HL-60 (cell line): Measurements from ENCODE around the gene RNF214.

Experiments used
- GABPA ChIP-seq: IDR thresholded peaks from 2 replicates; pipeline ENCODE4 v1.6.1; 2012; ENCODE audit warnings: low read depth
- POLR2AphosphoS5 ChIP-seq: IDR thresholded peaks from 2 replicates; pipeline ENCODE4 v1.6.1; 2012; ENCODE audit warnings: low read depth
- SPI1 ChIP-seq: IDR thresholded peaks from 2 replicates; pipeline ENCODE4 v1.6.1; 2012; ENCODE audit warnings: low read depth, mild to moderate bottlenecking, borderline replicate concordance
- TF ChIP-seq, protein P1 (sequence below): IDR thresholded peaks from one replicate; pipeline ENCODE4 v1.5.1; 2011; ENCODE audit warnings: low read length, control low read depth, inconsistent platforms; ENCODE audit not compliant: insufficient read depth
- TF ChIP-seq, protein P2 (sequence below): IDR thresholded peaks from 2 replicates; pipeline ENCODE4 v1.6.1; 2012; ENCODE audit warnings: low read depth; ENCODE audit not compliant: insufficient replicate concordance

DNA sequence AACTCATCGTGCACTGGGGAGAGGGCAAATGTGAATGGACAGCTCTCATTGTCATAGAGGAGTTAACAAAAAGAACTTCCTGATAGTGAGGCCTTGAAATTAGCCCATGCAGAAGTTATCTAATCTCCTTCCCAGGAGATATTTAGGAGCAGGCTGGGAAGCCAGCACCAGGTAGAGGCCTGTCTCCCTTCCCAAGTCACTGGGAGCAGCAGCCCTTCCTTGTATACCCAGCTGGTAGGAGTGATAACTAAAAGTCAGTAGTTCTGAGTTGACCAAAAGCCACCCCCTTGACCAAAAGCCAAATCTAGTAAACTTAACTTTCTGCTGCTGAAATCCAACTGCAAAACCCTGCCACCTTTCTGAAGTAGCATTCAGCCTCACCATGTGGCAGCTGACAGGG is 57.3 kb downstream of the RNF214 start:
- TF ChIP-seq, protein P1, sequence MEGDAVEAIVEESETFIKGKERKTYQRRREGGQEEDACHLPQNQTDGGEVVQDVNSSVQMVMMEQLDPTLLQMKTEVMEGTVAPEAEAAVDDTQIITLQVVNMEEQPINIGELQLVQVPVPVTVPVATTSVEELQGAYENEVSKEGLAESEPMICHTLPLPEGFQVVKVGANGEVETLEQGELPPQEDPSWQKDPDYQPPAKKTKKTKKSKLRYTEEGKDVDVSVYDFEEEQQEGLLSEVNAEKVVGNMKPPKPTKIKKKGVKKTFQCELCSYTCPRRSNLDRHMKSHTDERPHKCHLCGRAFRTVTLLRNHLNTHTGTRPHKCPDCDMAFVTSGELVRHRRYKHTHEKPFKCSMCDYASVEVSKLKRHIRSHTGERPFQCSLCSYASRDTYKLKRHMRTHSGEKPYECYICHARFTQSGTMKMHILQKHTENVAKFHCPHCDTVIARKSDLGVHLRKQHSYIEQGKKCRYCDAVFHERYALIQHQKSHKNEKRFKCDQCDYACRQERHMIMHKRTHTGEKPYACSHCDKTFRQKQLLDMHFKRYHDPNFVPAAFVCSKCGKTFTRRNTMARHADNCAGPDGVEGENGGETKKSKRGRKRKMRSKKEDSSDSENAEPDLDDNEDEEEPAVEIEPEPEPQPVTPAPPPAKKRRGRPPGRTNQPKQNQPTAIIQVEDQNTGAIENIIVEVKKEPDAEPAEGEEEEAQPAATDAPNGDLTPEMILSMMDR: no peak
- no peak for TF ChIP-seq POLR2AphosphoS5
- no peak for TF ChIP-seq GABPA
- TF ChIP-seq, protein P2, sequence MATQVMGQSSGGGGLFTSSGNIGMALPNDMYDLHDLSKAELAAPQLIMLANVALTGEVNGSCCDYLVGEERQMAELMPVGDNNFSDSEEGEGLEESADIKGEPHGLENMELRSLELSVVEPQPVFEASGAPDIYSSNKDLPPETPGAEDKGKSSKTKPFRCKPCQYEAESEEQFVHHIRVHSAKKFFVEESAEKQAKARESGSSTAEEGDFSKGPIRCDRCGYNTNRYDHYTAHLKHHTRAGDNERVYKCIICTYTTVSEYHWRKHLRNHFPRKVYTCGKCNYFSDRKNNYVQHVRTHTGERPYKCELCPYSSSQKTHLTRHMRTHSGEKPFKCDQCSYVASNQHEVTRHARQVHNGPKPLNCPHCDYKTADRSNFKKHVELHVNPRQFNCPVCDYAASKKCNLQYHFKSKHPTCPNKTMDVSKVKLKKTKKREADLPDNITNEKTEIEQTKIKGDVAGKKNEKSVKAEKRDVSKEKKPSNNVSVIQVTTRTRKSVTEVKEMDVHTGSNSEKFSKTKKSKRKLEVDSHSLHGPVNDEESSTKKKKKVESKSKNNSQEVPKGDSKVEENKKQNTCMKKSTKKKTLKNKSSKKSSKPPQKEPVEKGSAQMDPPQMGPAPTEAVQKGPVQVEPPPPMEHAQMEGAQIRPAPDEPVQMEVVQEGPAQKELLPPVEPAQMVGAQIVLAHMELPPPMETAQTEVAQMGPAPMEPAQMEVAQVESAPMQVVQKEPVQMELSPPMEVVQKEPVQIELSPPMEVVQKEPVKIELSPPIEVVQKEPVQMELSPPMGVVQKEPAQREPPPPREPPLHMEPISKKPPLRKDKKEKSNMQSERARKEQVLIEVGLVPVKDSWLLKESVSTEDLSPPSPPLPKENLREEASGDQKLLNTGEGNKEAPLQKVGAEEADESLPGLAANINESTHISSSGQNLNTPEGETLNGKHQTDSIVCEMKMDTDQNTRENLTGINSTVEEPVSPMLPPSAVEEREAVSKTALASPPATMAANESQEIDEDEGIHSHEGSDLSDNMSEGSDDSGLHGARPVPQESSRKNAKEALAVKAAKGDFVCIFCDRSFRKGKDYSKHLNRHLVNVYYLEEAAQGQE: no peak
- TF ChIP-seq SPI1: no peak
